ENCODE results near the gene TINAGL1. TPM values are rescaled to one million over a fixed set of nuclear protein-coding genes. Genes with fewer than 3 reads are reported as not detected.
"Not testable (repeated sequence)": the region's sequence is repeated elsewhere in the genome, so short reads cannot be mapped to it uniquely, and the experiment has no call there.

TINAGL1 gene
- total RNA-seq, 1 donor from 2014 or later = not detected

- no peak overlapping the region for H3K4me3 Mint-ChIP-seq
- intact Hi-C loops (cut with micrococcal nuclease) = no loop called here
- no peak overlapping the region for H3K27ac Mint-ChIP-seq
- DNase-seq (peak; percentile 14), ATAC-seq (ENCODE audit: low read depth) (no peak)
- no peaks in the 10 kb centered on the region for H3K9me3 Mint-ChIP-seq
- ChIA-PET POLR2A (no interaction called here), CTCF (no interaction called here)
- no peaks in the 10 kb centered on the region for H3K36me3 Mint-ChIP-seq (ENCODE audit: low read depth)
- no peak for TF ChIP-seq CTCF (IDR thresholded peaks at IDR 0.05)
- H3K4me1 Mint-ChIP-seq = peaks cover 10% of the 10 kb centered on the region
- peaks cover 15% of the 10 kb centered on the region for H3K27me3 Mint-ChIP-seq
Measured at GRCh38 chr1:31584869-31585735, 8.8 kb downstream of the TINAGL1 start.

DNA sequence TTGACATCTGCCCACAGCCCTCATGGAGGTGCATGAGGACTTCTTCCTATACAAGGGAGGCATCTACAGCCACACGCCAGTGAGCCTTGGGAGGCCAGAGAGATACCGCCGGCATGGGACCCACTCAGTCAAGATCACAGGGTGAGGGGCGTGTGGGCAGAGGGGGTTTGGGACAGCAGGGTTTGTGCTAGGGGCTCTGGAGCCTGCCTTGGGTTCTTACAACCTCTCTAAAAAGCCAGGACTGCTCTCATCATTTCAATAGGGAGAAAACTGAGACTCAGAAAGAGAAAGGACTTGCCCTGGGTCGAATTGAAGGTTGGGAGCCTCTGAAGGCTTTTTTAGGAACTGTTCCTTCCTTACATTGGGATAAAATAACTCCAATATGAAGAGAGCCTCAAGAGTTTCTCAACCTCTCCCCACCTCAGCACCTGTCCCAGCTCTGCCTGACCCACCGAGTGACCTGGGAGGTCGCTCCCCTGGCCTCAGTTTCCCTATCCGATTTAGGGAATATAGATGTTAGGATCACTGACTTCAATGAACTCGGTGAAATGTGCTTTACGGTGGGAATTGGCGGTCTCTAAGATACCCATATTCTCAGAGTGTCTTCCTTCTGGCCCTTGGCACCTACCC lies 9.5 kb downstream of the TINAGL1 start:
- DNase-seq (no peak), ATAC-seq (ENCODE audit: low read depth) (no peak)
- Mint-ChIP-seq H3K36me3 (ENCODE audit: low read depth) (no peaks in the 10 kb centered on the region), H3K27me3 (peaks cover 15% of the 10 kb centered on the region), H3K4me1 (peaks cover 10% of the 10 kb centered on the region), H3K9me3 (no peaks in the 10 kb centered on the region), H3K27ac (no peak overlapping the region), H3K4me3 (no peak overlapping the region)
- ChIA-PET POLR2A (no interaction called here), CTCF (no interaction called here)
- TF ChIP-seq CTCF (IDR thresholded peaks at IDR 0.05) = no peak
- intact Hi-C loops (cut with micrococcal nuclease) = no loop called here

DNA sequence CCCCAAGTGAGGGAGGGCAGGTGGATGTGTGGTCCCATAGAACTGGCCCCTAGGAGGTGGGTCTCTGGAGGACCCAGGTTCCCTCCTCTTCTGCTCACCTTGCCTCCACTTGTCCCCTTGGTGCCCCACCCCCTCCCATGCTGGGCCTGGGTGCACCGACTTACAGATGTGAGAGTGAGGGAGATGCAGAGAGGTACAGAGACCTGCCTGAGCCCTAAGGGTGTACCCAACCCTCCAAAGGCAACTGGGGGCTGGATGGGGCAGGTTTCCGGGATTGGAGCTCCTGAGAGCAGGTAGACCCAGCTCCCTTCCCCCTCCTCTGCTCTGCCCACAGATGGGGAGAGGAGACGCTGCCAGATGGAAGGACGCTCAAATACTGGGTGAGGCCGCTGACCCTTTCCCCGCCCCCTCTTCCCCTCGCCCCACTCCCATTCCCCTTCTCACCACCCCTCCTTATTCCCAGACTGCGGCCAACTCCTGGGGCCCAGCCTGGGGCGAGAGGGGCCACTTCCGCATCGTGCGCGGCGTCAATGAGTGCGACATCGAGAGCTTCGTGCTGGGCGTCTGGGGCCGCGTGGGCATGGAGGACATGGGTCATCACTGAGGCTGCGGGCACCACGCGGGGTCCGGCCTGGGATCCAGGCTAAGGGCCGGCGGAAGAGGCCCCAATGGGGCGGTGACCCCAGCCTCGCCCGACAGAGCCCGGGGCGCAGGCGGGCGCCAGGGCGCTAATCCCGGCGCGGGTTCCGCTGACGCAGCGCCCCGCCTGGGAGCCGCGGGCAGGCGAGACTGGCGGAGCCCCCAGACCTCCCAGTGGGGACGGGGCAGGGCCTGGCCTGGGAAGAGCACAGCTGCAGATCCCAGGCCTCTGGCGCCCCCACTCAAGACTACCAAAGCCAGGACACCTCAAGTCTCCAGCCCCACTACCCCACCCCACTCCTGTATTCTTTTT lies 10.3 kb downstream of the TINAGL1 start:
- ChIA-PET CTCF (interaction anchor here (1.5 kb wide), 1 partner anchor 32 kb away, joined by 8 read pairs; no protein-coding TSS in a partner anchor), POLR2A (no interaction called here)
- no peak for DNase-seq
- H3K27ac Mint-ChIP-seq = no peak overlapping the region
- no peak overlapping the region for H3K4me3 Mint-ChIP-seq
- TF ChIP-seq CTCF (IDR thresholded peaks at IDR 0.05) = no peak
- no peaks in the 10 kb centered on the region for H3K9me3 Mint-ChIP-seq
- H3K36me3 Mint-ChIP-seq (ENCODE audit: low read depth) = no peaks in the 10 kb centered on the region
- intact Hi-C loops (cut with micrococcal nuclease) = no loop called here
- H3K4me1 Mint-ChIP-seq = peaks cover 10% of the 10 kb centered on the region
- peaks cover 20% of the 10 kb centered on the region for H3K27me3 Mint-ChIP-seq
- no peak for ATAC-seq (ENCODE audit: low read depth)

GRCh38 chr1:31587328-31587699 lies 11.0 kb downstream of the TINAGL1 start:
- H3K27ac Mint-ChIP-seq; H3K4me1 Mint-ChIP-seq; DNase-seq; intact Hi-C loops (cut with micrococcal nuclease); H3K9me3 Mint-ChIP-seq; H3K36me3 Mint-ChIP-seq (ENCODE audit: low read depth); ATAC-seq (ENCODE audit: low read depth); H3K4me3 Mint-ChIP-seq: not testable (repeated sequence)
- POLR2A ChIA-PET = interaction anchor here (1.1 kb wide), 2 partner anchors 19 to 31 kb away, joined by 3 to 5 read pairs; partner anchors contain the start of gene HCRTR1
- CTCF ChIA-PET = interaction anchor here (0.6 to 1.5 kb wide), 2 partner anchors 31 to 424 kb away, joined by 3 to 8 read pairs; no protein-coding TSS in a partner anchor
- H3K27me3 Mint-ChIP-seq = peaks cover 26% of the 10 kb centered on the region

GRCh38 chr1:31587720-31588423 lies 11.6 kb downstream of the TINAGL1 start:
- ATAC-seq (ENCODE audit: low read depth) (peak; percentile 80), DNase-seq (peak; percentile 46)
- no peak overlapping the region for H3K4me3 Mint-ChIP-seq
- POLR2A ChIA-PET = interaction anchor here (0.5 to 1.1 kb wide), 3 partner anchors 18 to 31 kb away, joined by 3 to 5 read pairs (median 3); partner anchors contain the start of gene HCRTR1
- no peak overlapping the region for H3K27ac Mint-ChIP-seq
- intact Hi-C loops (cut with micrococcal nuclease) = loop anchor here (1.0 to 2.0 kb wide), 2 partner anchors 17 to 29 kb away; partner anchors contain the start of gene HCRTR1
- H3K36me3 Mint-ChIP-seq (ENCODE audit: low read depth) = no peaks in the 10 kb centered on the region
- CTCF ChIA-PET = interaction anchor here (0.6 to 1.5 kb wide), 5 partner anchors 9 to 425 kb away, joined by 3 to 8 read pairs (median 3); no protein-coding TSS in a partner anchor
- H3K27me3 Mint-ChIP-seq = peaks cover 26% of the 10 kb centered on the region
- H3K9me3 Mint-ChIP-seq = no peaks in the 10 kb centered on the region
- TF ChIP-seq CTCF (IDR thresholded peaks at IDR 0.05) = no peak
- peaks cover 10% of the 10 kb centered on the region for H3K4me1 Mint-ChIP-seq

Measured in activated B cell treated with CpG ODN at 0.5 μM for 24 hours (primary cell).